Fibroblast of skin of scalp (primary cell): ENCODE measurements around the gene CTDSP2.
"Not testable (repeated sequence)": the region's sequence is repeated elsewhere in the genome, so short reads cannot be mapped to it uniquely, and the experiment has no call there.

Experiments used
- DNase-seq: peaks from one replicate; pipeline ENCODE4 v3.0.0-alpha.2; 2013

CTDSP2 gene

DNA sequence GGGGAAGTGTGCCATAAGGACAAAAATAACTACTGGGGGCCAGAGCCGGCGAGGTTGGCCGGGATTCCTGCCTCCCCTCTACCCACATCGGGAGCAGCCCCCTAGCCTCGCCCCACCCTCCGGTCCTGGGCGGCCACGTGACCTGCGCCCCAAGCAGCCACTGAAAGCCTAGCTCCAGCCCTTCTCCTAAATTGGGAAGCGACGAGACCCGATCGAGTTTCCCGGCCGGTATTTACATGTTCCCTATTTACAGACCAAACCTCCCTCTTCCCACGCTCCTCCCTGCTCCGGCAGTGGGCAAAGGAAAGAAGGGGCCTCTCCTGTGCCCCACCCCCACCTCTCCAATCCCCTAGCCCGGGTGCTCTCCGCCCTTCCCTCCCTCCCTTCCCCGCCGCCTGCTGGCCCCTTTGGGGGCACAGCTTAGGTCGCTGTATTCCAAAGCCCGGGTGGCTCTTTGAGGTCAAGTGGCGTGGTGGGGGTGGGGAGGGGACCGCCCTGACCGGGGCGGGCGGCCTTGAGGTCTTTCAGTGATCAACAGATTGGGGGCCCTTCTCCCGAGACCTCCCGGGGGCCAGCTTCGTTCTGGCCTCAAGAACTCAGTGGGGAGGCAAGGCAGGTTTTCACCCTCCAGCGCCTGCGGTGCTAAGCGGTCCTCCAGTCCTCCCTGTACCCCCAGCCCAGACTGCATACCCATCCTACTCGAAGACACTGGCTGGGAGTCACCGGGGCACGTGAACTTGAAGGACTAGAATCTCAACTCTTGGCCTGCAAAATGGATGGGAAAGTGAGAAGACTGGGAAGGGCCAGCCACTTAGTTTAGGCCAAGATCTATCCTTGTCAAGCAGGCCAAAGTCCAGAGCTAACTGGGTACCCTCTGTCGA is 6.3 kb upstream of the CTDSP2 start:
- peak; percentile 45 for DNase-seq

DNA sequence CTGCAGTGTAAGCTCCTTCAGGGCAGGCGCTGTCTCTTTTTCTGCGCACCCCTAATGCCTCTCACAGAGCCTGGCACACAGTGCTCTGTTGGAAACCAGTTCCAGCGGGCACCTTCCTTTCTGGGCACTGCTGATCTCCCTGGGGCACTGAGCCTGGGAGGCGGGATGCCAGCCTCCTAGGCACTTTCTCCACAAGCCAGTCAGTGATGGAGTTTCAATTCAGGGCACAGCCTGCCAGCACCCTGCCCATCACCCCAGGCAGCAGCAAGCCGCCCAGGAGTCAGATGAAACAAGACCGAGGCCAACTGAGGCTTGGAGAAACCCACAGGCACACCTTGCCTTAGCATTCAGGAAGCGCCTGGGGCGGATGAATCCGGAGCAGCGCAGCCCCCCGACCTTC is 5.7 kb upstream of the CTDSP2 start:
- no peak for DNase-seq

DNA sequence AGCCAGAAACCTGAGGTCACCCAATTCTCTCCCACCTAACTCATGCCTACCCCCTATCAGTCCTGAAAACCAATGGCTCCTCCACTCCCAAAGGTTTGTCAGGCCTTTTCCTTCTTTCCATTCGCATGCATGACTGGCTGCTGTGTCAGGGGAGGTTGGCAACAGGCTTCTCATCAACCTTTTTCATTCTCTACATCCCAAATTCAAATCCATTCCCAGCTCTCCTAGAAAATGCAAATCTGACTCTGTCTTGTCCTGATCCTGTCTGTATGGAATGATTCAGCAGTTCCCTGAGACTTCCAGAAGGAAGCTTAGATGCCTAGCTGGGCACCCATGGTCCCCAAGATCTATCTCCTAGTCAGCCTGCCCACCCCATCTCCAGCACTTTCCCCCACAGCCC is 5.0 kb upstream of the CTDSP2 start:
- no peak for DNase-seq

DNA sequence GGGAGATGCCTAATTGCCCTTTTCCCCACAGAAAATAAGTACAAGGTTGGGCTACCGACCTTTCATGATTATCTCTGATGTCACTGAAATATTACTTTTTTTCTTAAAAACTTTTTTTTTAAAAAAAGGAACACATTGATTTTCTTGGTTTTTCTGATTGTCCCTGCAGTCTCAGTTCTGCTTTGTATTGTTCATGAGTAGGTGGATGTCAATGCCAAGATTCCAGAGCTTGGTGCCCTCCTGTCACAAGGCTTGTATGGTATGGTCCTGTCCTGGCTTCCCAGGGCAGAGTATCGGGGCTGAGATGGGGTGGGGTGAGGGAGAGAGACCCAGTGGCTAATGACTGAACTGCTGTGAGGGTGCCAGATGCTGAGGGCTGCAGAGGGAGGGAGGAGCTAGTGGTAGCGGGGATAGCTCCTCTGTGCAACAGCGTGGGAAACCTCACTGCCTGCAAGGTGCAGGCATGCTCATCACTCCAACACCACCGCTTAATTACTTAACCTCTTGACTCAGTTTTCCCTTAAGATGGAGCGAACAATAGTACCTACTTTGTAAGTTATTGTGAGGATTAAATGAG is 4.4 kb upstream of the CTDSP2 start:
- DNase-seq = no peak

DNA sequence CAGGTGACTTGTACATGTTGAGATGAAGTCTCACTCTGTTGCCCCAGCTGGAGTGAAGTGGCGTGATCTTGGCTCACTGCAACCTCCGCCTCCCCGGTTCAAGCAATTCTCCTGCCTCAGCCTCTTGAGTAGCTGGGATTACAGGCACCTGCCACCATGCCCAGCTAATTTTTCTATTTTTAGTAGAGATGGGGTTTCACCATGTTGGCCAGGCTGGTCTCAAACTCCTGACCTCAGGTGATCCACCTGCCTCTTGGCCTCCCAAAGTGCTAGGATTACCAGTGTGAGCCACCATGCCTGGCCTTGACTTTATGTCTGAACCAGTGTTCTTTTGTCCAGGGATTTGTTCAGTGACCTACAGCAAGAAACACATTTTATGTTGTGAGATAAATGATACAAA is 2.9 kb upstream of the CTDSP2 start:
- not testable (repeated sequence) for DNase-seq

DNA sequence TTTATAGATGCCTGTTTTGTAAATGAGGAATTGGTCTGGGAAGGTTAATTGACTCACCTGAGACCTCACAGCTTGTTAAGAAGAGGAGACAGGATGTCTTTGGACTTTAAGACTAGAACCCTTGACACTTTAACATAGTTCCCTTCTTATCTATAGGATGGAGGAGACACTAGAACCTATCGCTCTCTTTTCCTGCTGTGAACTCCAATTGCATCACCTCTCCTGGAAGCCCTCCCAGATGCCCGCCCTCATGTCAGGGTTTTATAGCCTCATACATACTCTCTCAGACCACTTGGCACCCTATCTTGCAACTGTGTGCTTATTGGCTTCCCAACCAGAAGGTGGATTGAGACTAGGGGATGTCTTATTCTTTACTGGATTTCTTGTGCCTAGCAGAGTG is 2.5 kb upstream of the CTDSP2 start:
- no peak for DNase-seq

DNA sequence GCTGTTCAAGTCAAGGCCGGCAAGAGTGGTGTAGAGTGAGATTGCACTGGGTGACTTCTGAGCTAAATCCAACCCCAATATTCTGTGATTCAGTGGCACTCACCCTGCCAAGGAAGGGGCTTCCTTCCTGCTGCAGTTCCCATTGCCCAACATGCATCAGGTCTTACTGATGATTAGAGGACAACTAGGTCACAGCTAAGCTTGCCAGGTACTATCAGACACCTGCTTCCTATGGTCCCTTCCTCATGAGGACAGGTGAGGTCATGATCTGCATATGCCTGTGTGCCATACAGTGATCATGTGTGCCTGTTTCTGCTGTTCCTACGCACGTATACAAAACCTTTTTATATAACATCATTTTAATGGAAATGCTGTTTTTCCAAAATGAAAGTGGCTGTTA is 1.7 kb upstream of the CTDSP2 start:
- no peak for DNase-seq

DNA sequence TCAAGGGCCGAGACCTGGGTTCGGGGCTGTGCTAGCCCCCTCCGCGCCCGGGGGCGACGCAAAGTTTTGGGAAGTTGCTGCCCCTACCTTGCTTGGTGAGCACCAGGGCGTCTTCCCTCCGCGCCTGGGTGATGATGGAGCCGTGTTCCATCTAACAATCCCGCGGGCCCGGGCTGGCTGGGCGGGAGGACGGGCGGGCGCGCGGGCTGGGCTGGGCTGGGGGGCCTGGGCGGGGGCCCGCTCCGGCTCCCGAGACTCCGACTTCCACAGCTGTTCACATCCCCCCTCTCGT is 298 bp downstream of the CTDSP2 start:
- no peak for DNase-seq

DNA sequence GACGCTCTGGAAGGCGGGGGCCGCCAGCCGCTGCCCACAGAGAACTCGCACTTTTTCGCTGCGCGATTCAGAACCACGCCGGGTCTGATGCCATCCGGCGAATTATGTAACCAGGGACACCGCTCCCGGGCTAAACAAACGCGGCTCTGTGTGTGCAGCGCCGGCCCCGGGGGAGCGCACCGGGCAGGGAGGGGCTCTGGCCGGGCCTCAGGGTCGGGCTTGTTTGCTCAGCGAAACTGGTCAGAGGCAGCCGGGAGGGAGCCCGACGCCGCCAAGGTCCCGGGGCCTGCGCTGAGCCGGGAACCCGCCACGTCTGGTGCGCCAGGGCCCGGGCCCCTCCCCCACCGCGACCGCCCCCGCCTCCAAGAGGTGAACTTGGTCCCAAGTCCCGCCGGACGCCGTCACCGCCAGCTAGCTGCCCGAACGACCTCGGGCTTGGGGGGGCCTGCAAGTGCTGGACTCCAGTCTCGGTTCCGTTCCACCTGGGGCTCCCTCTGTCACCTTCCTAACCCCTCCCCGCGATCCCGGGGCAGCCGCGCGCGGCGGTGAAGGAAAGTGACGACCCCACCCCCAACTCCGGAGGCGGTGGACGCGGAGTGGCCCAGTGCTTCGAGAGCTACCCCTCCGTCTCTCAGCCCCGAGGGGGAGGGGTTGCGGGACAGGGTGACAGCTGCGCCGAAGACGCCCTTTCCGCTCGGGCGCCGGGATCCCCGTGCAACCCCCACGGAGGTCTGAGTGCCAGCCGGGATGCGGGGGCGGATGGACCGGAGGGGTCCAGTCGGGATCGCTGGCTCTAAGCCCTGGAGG is 848 bp downstream of the CTDSP2 start:
- peak; percentile 36 for DNase-seq

DNA sequence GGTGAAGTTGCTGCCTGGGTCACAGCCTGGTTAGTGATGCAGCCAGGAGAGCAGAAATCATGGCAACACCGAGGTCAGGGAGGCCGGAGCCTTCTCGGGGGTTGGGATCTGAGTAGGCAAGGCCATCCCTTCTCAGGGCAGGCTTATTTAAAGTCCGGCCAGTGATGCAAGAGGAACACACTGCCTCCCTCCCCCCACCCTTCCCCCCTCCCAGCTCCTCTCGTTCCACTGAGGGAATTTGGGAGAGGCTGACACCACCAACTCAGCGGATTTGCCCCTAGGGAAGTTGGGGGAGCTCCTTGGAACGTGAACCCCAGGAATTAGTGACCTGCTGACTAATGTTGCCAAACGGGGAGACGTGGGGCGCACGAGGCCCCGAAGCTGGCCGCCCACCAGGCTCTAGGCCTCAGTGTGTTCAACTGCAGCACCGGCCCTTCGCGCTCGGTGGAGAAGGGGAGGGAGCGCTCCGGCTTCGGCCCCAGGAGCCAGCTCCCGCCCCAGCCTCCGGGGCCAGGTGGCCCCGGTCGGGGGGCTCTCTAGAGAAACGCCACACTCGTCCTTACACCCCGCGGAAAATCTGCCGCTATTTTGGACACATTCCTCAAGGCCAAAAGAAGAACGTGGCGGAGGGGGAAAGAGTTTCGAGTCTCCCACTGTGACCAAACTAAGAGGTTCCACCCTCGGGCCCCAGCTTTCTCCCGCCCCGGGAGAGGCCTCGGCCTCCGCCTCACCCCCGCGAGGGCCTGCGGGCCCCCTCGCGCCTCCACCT is 1.6 kb downstream of the CTDSP2 start:
- peak; percentile 79 for DNase-seq

DNA sequence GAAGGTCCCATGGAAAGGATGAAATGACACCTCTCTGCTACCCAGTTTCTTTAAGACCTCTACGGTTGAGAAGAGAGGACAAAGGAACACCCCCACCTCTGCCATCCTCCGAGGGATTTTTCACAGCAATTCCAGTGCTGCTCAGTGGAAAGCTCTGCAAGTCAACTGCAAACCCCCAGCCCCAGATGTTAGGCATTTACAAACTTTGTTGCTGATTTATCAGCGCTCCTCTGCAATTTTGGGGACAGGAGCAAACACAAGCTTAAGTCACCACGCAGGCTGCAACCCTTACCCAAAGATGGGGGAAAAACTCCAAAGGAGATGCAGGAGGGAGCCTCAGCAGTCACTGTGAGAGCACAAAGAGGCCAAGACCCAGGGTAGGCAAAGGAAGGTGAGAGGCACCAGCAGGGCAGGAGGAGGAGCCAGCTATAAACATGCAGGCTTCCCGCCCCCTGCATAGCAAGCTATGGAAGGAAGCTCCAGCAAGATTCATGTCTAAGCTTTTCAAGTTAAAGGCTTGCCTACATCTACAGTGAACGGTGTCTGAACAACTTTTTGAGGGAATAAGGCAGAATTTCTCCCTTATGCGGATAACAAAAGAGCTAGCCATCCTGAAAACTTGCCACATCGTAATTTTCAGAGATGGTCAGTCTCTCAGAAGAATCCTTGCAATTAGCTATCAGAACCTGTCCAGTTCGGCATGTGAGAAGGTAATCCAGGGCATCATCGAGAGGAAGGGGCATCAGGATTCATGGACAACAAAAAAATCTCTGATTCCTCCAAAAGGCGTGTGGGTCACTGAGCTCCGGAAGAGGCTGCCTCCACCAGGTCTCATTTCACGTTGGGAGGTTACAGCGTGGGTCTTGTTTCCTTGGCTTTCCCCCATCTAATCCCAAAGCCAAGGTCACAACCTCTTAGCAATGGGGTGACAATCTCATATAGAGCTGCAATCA is 3.9 kb downstream of the CTDSP2 start:
- no peak for DNase-seq

DNA sequence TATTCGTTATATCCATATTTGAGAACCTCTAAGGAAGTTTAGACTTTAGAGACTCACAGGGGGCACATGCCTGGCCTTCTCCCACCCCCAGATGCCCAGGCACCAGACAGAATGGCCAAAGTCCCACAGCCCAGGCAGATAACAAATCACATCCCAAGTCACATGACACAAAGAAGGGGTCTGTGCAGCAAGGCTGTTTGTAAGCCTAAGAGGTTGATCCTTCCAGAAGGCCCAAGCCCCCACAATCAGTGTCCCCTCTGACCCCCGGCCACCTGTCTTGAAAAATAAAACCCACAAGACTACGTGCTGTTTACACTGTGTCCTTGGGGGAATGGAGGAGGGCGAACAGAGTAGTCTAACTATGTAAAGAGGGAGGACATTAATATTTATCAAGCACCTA is 5.1 kb downstream of the CTDSP2 start:
- DNase-seq = no peak

DNA sequence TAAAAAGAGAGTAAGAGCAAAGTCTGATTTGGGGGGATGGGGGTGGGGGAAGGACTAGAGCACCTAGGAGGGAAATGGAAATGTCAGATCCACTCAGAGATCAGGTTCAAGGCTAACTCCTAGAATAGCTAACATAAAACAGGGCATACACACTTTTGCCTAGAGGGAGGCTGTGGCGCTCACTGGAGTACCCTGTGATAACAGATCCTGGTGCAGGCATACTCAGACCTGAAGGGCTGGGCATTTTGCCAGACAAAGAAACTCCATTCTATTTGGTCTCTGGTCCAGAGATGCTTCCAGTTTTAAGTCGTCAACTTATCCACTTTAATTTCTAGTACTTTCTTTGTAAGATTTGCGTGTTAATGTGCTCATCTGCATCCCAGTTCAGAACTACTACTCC is 5.8 kb downstream of the CTDSP2 start:
- DNase-seq = no peak

DNA sequence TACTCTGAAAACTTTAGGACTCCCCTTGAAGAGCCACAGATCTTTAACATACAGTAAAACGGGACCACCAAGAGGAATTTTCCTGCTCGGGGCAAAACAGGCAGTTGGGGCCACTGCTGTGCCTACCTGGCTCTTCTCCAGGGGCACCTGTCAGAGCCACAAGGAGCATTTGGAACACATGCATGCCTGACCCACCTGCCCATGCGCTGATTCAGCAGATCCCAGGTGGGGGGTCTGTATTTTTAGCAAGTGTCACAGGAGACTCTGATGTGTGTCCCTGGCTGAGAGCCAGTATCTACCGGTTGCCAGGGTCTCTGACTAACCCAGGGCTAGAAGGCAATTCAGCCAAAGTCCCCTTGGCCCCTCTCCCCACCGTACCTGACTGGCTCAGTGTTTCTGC is 6.5 kb downstream of the CTDSP2 start:
- DNase-seq = no peak

DNA sequence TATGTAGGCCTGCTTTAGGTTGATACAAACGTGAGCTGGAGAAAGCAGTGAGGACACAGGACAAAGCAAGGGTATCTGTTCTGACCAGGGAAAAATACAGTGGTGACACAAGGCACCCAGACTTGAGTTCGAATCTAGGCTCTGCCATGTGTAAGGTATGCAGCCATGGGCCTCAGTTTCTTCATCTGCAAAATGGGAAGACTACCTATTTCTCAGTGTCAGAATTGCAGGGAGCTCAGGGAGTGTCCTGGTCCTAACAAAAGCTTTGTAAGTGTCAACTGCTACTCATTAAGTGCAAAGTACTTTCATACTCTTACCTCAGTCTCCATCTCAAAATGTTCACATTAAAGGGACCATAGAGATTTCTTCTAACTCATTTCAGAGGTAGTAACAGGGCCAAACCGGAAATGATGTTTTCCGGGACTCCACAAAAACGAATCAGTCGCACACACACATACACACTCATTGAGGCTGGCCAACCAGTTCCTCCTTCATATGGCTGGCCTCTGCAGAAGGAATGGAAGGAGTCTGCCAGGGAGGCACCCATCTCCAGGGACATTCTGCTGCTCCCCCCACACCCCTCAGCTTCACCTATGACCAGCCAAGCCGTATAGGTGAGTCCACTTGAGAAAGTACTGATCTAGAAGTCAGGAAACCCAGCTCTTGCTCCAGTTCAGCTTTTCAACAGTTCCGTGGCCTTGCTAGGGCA is 7.8 kb downstream of the CTDSP2 start:
- no peak for DNase-seq

DNA sequence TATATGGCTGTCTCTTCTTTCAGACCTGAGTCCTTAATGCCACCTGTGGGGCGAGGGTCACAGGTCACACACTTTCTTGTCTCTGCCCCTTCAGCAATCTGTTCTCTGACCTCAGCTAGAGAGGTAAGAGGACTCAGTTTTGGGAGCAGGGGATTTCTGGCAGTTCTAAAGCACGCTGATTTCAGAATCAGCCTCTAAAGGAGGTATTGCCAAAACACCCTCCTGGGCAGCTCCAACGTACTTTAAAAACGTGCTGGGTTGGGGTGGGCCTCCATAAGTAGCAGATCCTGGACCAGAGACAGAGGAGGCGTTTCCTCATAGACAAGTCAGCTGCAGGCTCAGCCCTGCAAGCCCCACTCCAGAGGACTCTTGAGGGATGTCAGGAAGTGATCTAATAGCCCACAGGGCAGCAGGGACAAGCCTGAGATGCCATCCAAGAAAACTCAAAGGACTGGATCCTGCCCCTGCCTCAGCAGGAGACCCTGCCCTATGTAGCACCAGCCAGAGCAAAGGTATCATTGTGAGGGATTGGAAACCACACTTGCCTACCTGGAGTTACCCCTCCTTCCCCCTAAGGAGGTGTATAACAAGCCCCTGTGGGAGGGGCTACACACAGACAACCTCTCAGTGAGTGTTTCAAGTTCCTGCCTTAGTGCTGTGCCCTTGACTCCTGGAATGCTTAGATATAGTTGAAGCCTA is 8.5 kb downstream of the CTDSP2 start:
- DNase-seq = peak; percentile 78

DNA sequence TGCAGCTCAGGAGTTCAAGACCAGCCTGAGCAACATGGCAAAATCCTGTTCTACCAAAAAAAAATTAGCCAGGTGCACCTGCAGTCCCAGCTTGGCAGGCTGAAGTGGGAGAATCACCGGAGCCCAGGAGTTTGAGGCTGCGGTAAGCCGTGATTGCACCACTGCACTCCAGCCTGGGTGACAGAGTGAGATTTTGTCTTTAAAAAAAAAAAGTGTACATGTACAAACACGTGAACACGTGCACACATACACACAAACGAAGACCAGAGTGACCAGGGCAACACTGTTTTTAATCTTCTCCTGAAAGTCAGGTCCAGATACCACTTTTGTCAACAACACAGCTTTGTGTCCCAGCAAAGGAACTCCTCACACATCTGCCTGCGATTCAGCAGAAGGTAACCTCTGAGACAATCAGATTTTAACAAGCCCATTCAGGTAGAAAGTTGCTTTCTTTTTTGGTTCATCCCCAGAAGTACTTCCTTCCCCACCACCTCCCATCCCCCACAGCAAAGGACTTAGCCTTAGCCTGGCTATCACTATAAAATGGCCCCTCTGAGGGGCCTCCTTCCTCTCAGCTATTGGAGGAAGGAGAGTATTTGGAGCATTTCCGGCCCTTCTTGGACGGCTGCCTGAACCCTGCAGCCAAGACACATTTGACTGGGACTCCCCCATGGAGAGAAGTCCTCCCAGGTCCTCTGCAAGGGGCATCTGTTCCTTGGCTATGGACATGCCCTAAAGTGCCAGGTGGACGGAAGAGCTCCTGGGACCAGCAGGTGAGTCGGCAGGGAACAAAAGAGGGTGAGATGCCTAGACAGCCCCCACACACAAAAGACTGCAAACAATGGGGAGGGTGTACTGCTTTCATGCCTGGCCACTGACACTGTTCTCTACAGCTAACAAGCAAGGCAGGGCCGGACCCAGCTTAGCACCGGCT is 9.8 kb downstream of the CTDSP2 start:
- DNase-seq = peak; percentile 95

DNA sequence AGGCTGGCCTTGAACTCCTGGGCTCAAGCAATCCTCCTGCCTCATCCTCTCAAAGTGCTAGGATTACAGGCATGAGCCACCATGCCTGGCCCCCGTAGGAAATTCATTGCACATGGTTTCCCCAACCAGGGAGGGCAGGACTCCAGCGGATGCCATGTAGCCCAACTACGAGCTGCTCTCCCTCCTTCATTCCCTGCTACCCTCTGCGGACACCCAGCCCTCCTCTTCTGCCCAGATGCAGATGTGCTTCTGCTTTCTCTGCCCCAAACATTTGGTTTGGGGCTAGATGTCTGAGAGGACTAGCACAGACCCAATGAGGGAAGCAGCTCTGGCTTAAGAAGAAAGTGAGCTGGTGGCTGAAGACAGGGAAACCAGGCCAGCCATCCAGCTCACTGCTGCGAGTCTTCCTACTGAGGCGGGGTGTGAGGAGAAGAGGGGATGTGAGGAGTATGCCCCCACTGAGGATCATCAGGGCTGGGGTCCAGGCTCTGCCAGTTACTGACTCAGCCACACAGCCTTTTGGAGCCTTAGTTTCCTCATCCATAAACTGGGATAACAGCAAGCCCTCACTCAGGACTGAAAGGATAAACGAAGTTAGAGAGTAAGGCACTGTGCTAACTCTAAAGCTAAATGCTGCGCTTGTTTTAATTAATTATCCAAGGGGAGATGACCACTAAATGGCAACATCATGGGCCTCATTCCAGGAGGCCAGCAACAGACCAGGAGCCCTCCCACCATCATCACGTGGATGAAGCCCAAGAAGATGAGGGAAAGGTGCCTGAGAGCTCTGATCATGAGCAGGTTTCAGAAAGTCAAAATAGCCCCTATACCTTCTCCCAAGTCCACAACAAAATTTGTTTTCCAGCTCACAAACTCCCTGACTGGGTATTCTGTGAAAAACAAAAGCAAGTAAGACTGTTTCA is 10.9 kb downstream of the CTDSP2 start:
- DNase-seq = peak; percentile 27
